IPS-20b (cell line): Measurements from ENCODE around the gene CCDC57.

Experiments used
- H3K27ac ChIP-seq: one replicate; pipeline ENCODE4 v1.5.1; 2013; ENCODE audit warnings: low read length
- H3K27me3 ChIP-seq: 2 replicates; pipeline ENCODE4 v1.6.1; 2013; ENCODE audit warnings: mild to moderate bottlenecking, low read length, inconsistent platforms; ENCODE audit not compliant: insufficient read depth
- H3K36me3 ChIP-seq: 2 replicates; pipeline ENCODE4 v1.6.1; 2013; ENCODE audit warnings: low read depth, mild to moderate bottlenecking, inconsistent platforms, low read length, moderate library complexity; ENCODE audit not compliant: insufficient read depth
- H3K4me1 ChIP-seq: 2 replicates; pipeline ENCODE4 v1.6.1; 2013; ENCODE audit warnings: mild to moderate bottlenecking, control low read depth, inconsistent platforms, low read length, moderate library complexity; ENCODE audit not compliant: insufficient read depth
- H3K4me3 ChIP-seq: 2 replicates; pipeline ENCODE4 v1.5.1; 2013; ENCODE audit warnings: mild to moderate bottlenecking, low read length, inconsistent platforms
- H3K9ac ChIP-seq: 2 replicates; pipeline ENCODE4 v1.6.1; 2013; ENCODE audit warnings: low read depth, mild to moderate bottlenecking, inconsistent platforms, low read length, moderate library complexity
- H3K9me3 ChIP-seq: 2 replicates; pipeline ENCODE4 v1.6.1; 2013; ENCODE audit warnings: mild to moderate bottlenecking, low read depth, low read length, inconsistent platforms; ENCODE audit not compliant: insufficient read depth

The CCDC57 gene

GRCh38 chr17:82083533-82084359 is 128.9 kb downstream of the CCDC57 start:
- H3K36me3 ChIP-seq, result peaks cover 96% of the 10 kb centered on the region
- H3K27ac ChIP-seq, result no peak overlapping the region
- no peaks in the 10 kb centered on the region for H3K4me1 ChIP-seq
- no peak overlapping the region for H3K9ac ChIP-seq
- H3K27me3 ChIP-seq, result no peaks in the 10 kb centered on the region
- no peaks in the 10 kb centered on the region for H3K9me3 ChIP-seq
- H3K4me3 ChIP-seq, result no peak overlapping the region

DNA sequence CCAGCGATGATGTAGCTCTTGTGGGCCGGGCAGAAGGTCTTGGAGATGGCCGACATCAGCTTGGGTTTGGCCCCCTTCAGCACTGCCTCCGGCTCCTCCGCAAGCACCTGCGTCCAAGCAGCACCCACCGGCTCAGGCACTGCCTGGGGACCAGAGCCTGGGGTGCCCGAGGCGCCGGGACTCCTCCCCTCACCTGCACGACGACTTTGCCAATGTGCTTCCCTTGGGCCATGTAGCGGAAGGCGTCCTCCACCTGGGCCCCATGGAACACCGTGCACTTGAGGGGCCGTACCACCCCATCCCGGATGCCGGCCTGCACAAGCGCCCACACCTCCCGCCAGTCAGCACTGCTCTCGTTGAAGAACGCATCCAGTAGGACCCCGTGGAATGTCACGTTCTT is 129.6 kb downstream of the CCDC57 start:
- no peaks in the 10 kb centered on the region for H3K4me1 ChIP-seq

GRCh38 chr17:82082456-82082855 is 130.2 kb downstream of the CCDC57 start:
- Histone ChIP-seq H3K9ac (no peak overlapping the region), H3K4me3 (no peak overlapping the region), H3K27me3 (no peaks in the 10 kb centered on the region), H3K4me1 (no peaks in the 10 kb centered on the region), H3K9me3 (no peaks in the 10 kb centered on the region), H3K27ac (no peak overlapping the region), H3K36me3 (peaks cover 92% of the 10 kb centered on the region)

More for the DNA sequence above, 129.6 kb downstream of the CCDC57 start:
- Histone ChIP-seq H3K9ac (no peak overlapping the region), H3K36me3 (peaks cover 93% of the 10 kb centered on the region), H3K27ac (no peak overlapping the region), H3K4me3 (no peak overlapping the region), H3K27me3 (no peaks in the 10 kb centered on the region), H3K9me3 (no peaks in the 10 kb centered on the region)

GRCh38 chr17:82081966-82082365 is 130.7 kb downstream of the CCDC57 start:
- H3K27ac ChIP-seq, result no peak overlapping the region
- no peaks in the 10 kb centered on the region for H3K4me1 ChIP-seq
- H3K9me3 ChIP-seq, result no peaks in the 10 kb centered on the region
- H3K9ac ChIP-seq, result no peak overlapping the region
- no peaks in the 10 kb centered on the region for H3K27me3 ChIP-seq
- H3K4me3 ChIP-seq, result no peak overlapping the region
- H3K36me3 ChIP-seq, result peaks cover 87% of the 10 kb centered on the region

DNA sequence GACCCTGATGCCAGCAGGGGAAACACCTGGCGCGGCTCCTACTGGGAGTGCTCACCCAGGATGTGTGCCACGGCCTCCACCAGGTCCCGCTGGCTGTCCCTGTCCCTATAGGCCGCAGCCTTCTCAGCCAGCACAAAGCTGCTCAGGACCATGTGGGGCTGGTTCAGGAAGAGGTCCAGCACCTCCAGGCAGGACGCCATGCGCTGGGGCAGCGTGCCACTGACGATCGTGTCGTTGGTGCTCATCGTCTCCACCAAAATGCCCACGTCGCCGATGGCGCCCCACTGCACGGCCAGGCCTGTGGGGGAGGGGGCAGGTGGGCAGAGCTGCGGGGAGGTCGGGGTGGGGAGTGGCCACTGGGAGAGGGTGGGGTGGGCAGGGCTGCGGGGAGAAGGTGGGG is 131.1 kb downstream of the CCDC57 start:
- H3K4me1 ChIP-seq, result no peaks in the 10 kb centered on the region
- H3K27ac ChIP-seq, result no peak overlapping the region
- H3K9ac ChIP-seq, result no peak overlapping the region
- no peaks in the 10 kb centered on the region for H3K9me3 ChIP-seq
- H3K36me3 ChIP-seq, result peaks cover 83% of the 10 kb centered on the region
- H3K4me3 ChIP-seq, result no peak overlapping the region
- H3K27me3 ChIP-seq, result no peaks in the 10 kb centered on the region

DNA sequence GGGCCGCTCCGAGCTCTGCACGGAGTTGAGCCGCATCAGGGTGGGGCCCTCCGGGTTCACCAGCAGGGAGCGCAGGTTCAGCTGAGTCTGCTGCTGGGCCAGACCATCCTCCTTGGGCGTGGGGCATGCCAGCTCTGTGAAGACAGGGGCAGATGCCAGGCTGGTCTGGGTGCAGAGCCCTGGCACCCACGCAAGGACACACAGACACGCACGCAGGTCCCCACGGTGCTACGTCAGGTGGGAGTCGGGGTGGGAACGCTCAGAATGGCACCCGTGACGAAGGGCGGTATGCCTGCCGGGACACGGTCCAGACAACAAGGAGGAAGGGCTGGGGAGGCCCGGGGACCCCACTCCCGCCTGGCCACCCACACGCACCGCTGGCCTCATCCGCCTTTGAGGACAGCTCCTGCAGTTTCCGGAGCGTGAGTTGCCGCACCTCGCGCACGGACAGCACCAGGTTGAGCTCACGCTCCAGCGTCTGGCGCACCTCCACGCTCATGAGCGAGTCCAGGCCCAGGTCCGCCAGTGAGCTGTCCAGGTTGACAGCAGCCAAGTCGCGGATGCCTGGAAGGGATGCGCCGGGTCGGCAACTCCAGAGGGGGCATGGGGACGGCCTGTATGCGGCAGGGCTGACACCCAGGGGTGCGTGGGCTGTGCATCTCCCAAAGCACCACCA is 131.7 kb downstream of the CCDC57 start:
- H3K9me3 ChIP-seq, result no peaks in the 10 kb centered on the region
- no peak overlapping the region for H3K9ac ChIP-seq
- no peaks in the 10 kb centered on the region for H3K4me1 ChIP-seq
- no peaks in the 10 kb centered on the region for H3K27me3 ChIP-seq
- no peak overlapping the region for H3K27ac ChIP-seq
- H3K36me3 ChIP-seq, result peaks cover 76% of the 10 kb centered on the region
- H3K4me3 ChIP-seq, result no peak overlapping the region

DNA sequence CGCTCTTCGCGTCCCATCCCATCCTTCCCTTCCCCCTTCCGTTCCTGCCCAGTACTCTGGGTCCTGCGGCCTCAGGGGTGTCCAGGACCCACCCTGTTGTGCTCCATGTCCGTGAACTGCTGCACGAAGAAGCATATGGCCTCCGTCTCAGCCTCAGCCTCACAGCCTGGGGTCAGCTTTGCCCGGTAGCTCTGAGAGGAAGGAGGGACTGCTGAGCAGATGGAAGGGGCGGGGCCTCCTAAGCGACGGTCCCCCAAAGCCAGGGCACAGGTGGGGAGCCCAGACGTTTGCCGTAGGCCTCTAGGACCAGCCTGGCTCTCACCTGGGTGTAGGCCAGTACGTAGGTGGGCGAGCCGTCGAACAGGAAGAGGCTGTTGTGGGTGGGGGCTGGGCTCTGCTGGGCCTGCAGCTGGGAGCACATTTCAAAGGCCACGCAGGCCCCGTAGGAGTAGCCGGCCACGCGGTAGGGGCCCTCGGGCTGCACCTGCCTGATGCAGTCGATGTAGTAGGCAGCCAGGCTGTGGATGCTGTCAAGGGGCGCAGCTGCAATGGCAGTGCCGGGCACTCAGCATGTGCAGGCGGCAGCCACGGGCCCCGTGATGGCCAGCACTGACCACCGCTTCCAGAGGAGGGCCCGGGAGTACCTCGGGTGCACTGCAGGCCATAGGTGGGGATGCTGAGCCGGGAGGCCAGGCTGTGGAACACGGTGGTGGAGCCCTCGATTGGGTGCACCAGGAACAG is 132.4 kb downstream of the CCDC57 start:
- no peak overlapping the region for H3K9ac ChIP-seq
- H3K4me1 ChIP-seq, result no peaks in the 10 kb centered on the region
- H3K27me3 ChIP-seq, result no peaks in the 10 kb centered on the region
- peaks cover 69% of the 10 kb centered on the region for H3K36me3 ChIP-seq
- H3K4me3 ChIP-seq, result no peak overlapping the region
- H3K9me3 ChIP-seq, result no peaks in the 10 kb centered on the region
- no peak overlapping the region for H3K27ac ChIP-seq

GRCh38 chr17:82079001-82079677 is 133.5 kb downstream of the CCDC57 start:
- Histone ChIP-seq H3K27ac (no peak overlapping the region), H3K4me3 (no peak overlapping the region), H3K9me3 (no peaks in the 10 kb centered on the region), H3K36me3 (peaks cover 59% of the 10 kb centered on the region), H3K4me1 (no peaks in the 10 kb centered on the region), H3K27me3 (no peaks in the 10 kb centered on the region; the same call in 1 of the 2 replicates), H3K9ac (no peak overlapping the region)

GRCh38 chr17:82078433-82078832 is 134.2 kb downstream of the CCDC57 start:
- Histone ChIP-seq H3K9me3 (no peaks in the 10 kb centered on the region), H3K4me1 (no peaks in the 10 kb centered on the region), H3K4me3 (no peak overlapping the region), H3K36me3 (peaks cover 52% of the 10 kb centered on the region), H3K27ac (no peak overlapping the region), H3K27me3 (peaks cover 3% of the 10 kb centered on the region; the same call in 1 of the 2 replicates), H3K9ac (no peak overlapping the region)

DNA sequence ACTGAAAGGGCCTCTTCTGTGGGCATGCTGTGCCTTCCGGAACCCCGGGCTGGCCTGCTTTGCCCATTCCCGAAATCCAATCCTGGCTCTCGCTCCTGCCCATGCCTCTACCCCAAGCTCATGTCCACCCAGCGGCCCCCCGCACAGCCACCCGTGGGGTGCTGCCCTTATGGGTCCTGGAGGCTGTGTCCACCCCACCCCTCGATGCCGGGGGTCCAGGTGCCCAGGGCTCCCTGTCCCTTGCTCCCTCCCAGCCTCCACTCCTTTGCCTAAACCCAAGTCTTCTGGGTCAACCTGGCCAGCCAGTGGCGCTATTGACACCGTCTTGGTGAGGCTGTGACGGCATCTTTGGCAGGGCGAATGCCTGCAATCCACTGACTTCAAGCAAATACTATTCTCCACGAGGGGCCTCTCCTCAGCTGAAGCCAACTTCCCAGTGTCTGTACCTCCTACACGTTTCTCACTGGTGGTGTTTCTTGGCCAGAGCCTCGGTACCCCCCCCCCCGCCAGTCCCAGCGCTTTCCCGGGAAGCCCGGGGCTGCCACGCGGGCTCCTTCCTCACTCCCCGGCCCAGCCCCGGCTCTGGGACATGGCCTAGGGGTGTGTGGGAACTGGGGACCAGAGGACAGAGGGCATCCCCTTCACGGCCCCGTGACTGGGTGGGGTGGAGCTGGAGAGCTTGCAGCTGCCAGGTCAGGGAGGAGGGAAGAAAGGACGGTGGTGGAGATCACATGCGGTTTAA is 134.9 kb downstream of the CCDC57 start:
- no peaks in the 10 kb centered on the region for H3K4me1 ChIP-seq
- H3K27me3 ChIP-seq, result peaks cover 5% of the 10 kb centered on the region; the same call in 1 of the 2 replicates
- no peak overlapping the region for H3K4me3 ChIP-seq
- H3K9ac ChIP-seq, result no peak overlapping the region
- H3K9me3 ChIP-seq, result no peaks in the 10 kb centered on the region
- no peak overlapping the region for H3K27ac ChIP-seq
- H3K36me3 ChIP-seq, result peaks cover 45% of the 10 kb centered on the region
